LNCAP (cell line): ENCODE measurements around the gene TET1.

Source experiments
- TF ChIP-seq, protein P1 (sequence below): fragments of 450-650 bp; IDR thresholded peaks from 2 replicates; pipeline ENCODE4 v1.5.1; 2017; ENCODE audit warnings: mild to moderate bottlenecking

Gene TET1

DNA sequence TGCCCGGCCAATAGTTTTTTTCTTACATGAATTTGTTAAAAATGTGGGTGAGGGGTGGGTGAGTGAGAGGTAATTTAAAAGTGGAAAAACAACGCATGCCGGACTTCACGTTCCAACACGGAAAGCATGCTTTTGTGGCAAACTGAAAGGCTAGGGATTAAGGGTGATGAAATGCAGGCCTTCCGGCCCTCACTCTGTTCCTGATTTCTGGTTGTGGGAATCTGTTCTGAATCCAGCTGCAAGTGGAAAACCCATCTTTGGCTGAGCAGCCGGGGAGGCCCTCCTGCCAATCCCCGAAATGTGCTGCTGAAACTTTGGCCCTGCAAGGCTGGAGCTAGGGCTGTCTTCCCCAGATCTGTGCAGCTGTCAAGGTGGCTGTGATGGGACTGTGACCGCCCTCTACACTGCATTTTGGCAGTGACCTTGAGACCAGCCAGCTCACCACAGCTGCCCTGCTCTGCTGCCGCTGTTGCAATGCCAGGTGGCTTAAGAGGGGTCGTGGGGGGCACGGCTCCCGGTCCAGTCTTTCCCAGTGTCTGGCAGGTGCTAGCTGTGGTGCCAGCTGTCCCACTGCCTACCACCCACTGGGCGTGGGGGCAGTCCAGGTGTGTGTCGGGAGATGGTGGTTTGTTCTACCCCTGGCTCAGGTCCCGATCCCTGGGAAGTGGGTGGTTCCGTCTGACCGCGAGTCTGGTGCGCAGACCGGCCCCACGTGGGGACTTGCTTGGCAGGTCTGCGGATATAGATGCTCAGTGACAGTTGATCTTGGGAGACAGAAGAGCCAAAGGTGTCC lies 39.0 kb downstream of the TET1 start:
- TF ChIP-seq, protein P1, sequence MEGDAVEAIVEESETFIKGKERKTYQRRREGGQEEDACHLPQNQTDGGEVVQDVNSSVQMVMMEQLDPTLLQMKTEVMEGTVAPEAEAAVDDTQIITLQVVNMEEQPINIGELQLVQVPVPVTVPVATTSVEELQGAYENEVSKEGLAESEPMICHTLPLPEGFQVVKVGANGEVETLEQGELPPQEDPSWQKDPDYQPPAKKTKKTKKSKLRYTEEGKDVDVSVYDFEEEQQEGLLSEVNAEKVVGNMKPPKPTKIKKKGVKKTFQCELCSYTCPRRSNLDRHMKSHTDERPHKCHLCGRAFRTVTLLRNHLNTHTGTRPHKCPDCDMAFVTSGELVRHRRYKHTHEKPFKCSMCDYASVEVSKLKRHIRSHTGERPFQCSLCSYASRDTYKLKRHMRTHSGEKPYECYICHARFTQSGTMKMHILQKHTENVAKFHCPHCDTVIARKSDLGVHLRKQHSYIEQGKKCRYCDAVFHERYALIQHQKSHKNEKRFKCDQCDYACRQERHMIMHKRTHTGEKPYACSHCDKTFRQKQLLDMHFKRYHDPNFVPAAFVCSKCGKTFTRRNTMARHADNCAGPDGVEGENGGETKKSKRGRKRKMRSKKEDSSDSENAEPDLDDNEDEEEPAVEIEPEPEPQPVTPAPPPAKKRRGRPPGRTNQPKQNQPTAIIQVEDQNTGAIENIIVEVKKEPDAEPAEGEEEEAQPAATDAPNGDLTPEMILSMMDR = no peak

DNA sequence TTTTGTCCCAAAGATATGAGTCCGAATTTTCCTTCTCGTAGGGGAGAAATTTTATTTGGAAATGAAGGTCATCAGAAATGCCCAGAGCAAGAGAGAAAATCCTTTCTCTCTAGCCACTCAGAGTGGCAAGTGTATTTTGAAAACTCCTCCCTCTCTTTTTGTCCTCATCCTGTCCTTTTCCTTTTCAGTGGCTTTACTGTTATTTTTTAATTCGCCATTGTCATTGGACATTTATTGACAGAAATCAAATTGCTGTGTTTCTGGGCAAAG lies 39.6 kb downstream of the TET1 start:
- TF ChIP-seq, protein P1 = no peak

DNA sequence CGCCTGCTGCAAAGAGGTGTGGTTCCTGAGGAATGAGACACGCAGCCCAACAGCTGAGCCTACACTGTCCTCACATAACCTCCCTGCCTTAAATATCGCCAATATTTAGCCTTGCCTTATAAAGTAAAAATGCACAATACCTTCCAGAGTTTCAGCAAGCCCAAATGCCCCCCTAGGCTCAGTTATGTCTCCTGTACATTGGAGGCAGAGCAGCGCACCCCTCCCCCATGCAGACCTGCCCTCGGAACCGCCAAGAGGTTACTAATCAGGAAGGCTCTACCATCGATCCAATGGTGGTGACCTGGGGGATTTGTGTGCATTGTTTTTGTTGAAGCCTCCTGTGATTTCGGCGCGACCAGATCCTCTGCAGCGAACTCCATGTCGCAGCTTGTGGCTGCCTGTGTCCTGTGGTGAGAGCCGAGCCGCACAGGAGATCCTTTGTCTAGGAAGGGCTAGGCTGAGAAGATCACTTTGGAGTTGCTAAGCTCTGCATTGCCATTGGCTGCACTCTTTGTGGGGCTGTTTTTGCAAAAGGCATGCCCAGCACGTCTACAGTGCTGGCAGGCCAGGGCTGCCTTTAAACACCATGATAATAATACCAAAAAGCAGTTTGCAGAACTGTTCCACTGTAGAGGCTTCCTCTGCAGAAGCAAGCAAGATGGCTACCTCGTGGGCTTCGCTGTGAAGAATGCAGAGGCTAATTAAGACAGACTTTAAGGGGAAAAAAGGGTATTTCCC lies 40.1 kb downstream of the TET1 start:
- TF ChIP-seq, protein P1 = no peak

DNA sequence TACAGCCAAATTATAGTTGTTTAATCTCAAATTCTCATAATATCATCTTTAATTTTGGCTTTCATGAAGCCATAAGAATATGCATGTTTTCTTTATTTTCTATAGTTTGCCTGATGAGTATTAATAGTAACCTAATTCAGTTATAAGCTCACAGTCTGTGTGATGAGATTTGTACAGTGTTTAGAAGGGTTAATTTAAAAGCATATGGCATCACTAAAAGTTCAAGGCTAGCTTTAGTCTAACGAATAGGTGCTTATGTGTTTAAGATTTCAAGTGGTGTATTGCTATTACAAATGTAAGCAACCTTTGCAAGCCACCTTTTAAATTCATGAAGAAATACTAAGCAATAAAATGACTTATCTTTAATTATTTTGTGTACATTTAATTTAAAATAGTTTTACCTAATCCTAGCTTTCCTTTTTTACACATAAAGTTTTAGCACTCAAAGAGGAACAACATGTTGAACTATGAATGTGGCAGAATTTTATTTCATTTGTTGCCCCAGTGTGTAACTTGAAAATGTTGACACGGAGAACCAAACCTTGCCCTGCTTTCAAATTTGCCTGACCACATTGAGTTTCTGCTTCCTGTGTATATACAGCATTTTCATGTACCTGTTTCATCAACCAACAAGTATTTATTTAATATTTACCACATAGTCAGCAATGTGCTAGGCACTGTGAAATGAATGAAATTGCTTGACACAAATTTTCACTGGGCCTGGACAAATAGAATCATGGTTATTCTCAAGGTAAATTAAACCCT lies 41.5 kb downstream of the TET1 start:
- TF ChIP-seq, protein P1 = no peak

DNA sequence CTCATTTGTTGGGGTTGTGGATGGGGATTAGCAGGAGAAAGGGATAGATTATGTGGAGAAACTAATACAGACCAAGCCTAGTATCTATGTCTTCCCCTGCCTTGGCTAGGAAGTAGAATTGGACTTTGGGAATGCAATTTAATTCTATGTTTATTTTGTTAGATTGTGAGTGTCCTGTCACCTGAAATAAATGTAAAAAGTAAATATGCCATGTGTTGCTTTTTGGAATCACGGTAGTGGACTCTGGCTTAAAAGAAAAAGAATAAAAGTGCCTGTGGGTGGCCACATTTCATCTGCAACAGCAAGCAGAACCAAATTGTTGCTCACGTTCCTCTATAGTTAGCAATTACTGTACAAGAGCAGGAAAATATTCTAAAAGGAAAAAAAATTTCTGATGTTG lies 42.3 kb downstream of the TET1 start:
- TF ChIP-seq, protein P1 = no peak

DNA sequence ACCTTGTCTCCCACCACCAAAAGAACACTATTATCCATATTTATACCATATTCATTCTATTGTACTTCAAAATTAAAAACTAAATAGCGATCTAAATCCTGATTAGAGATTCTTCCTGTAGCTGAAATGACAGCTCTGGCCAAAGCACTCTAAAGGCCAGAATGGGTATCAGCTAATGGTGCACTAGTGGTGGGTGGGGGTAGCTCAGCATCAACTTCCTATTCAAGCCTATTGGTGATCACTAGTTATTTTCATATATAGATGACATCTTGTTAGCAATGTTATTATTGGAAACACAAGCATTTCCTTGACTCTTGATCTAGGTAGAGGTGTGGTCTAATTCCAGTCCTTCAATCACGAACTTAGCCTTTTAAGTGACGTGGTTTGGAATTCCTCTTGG lies 43.6 kb downstream of the TET1 start:
- TF ChIP-seq, protein P1 = no peak

DNA sequence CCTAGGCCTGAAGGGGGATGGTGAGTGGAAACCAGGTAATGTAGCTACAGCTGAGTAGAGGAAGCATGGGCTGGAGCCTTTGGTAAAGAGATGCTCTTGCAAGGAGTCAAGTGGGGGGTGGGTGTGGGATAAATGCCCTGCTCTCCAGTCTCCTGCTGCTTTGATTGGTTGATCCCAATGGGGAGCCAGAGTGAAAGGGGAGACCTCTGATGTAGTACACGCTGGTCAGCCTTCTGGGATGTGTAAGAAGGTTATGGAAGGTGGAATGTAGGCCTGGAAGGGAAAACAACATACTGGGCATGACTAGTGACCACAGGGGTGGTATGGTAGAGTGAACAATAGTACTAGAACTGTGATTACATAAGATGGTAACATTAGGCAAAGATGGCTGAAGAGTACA lies 44.3 kb downstream of the TET1 start:
- TF ChIP-seq, protein P1 = no peak
